HEK293 (cell line): ENCODE measurements around the gene KLC4.
A peak's percentile ranks its signal among the peaks of the same experiment; 100 is the strongest.

Experiments
- CTCF ChIA-PET: fragments of 350-600 bp; formaldehyde crosslinking; extraction: SDS; loops from one replicate; lab custom pipeline; 2021; ENCODE audit warnings: antibody characterized with exemption; lab: Yijun Ruan, JAX
- POLR2A ChIA-PET: fragments of 300-600 bp; formaldehyde crosslinking; extraction: SDS; loops from one replicate; lab custom pipeline; 2020; ENCODE audit warnings: antibody characterized with exemption, inconsistent platforms; lab: Yijun Ruan, JAX
- H3K27ac ChIP-seq: fragments of 200-500 bp; sonication (Bioruptor generic); 2 replicates; pipeline ENCODE4 v1.5.1; 2014; ENCODE audit warnings: low read depth, low read length, control low read depth, inconsistent platforms; ENCODE audit errors: extremely low read depth
- H3K36me3 ChIP-seq, 2 experiments: fragments of 200-500 bp in 1 of 2; sonication (Bioruptor generic) in 1 of 2; 1 replicate in 1 of 2; 2 replicates in 1 of 2; pipeline ENCODE4 v1.5.1; 2014 to 2017; ENCODE audit warnings: inconsistent platforms in 2 of 2, low read length in 2 of 2; ENCODE audit not compliant: control insufficient read depth in 2 of 2, insufficient read depth in 1 of 2
- H3K4me1 ChIP-seq: fragments of 200-500 bp; sonication (Bioruptor generic); 2 replicates; pipeline ENCODE4 v1.5.1; 2014; ENCODE audit warnings: mild to moderate bottlenecking, low read length, inconsistent platforms; ENCODE audit not compliant: control insufficient read depth, insufficient read depth
- H3K4me3 ChIP-seq: 2 replicates; pipeline ENCODE4 v1.5.1; 2011; ENCODE audit warnings: low read depth, mild to moderate bottlenecking, control low read depth, low read length, moderate library complexity
- H3K9me3 ChIP-seq: fragments of 200-500 bp; sonication (Bioruptor generic); 2 replicates; pipeline ENCODE4 v1.5.1; 2014; ENCODE audit warnings: low read depth, low read length, inconsistent platforms; ENCODE audit not compliant: control insufficient read depth, insufficient read depth
- FEZF1 ChIP-seq: fragments of 450-650 bp; formaldehyde crosslinking; IDR thresholded peaks from 2 replicates; pipeline ENCODE4 v1.5.1; 2016; ENCODE audit warnings: missing biosample characterization, missing genetic modification characterization
- GFI1B ChIP-seq: fragments of 450-650 bp; formaldehyde crosslinking; IDR thresholded peaks from 2 replicates; pipeline ENCODE4 v1.5.1; 2016; ENCODE audit warnings: missing biosample characterization, missing genetic modification characterization
- GLI2 ChIP-seq: fragments of 450-650 bp; formaldehyde crosslinking; IDR thresholded peaks from 2 replicates; pipeline ENCODE4; 2017; ENCODE audit warnings: missing biosample characterization, missing genetic modification characterization, low read depth, borderline replicate concordance
- HOXC10 ChIP-seq: sonication (generic); formaldehyde crosslinking; IDR thresholded peaks from 2 replicates; pipeline ENCODE4 v1.8.1; 2023; ENCODE audit warnings: mild to moderate bottlenecking, missing genetic modification reagents
- KLF16 ChIP-seq: fragments of 450-650 bp; formaldehyde crosslinking; IDR thresholded peaks from 2 replicates; pipeline ENCODE4 v1.5.1; 2017; ENCODE audit warnings: missing biosample characterization, missing genetic modification characterization
- MEIS1 ChIP-seq: sonication (generic); formaldehyde crosslinking; IDR thresholded peaks from 2 replicates; pipeline ENCODE4 v1.8.1; 2022; ENCODE audit warnings: missing genetic modification reagents, mild to moderate bottlenecking, borderline replicate concordance
- RBAK ChIP-seq: fragments of 450-650 bp; formaldehyde crosslinking; IDR thresholded peaks from 2 replicates; pipeline ENCODE4 v1.5.1; 2016; ENCODE audit warnings: missing biosample characterization, missing genetic modification characterization
- SCRT2 ChIP-seq: fragments of 450-650 bp; formaldehyde crosslinking; IDR thresholded peaks from 2 replicates; pipeline ENCODE4 v1.5.1; 2016; ENCODE audit warnings: missing biosample characterization, missing genetic modification characterization
- SP2 ChIP-seq: fragments of 450-650 bp; formaldehyde crosslinking; IDR thresholded peaks from 2 replicates; pipeline ENCODE4 v1.5.1; 2016; ENCODE audit warnings: missing biosample characterization, missing genetic modification characterization
- SP3 ChIP-seq: fragments of 450-650 bp; formaldehyde crosslinking; IDR thresholded peaks from 2 replicates; pipeline ENCODE4 v1.5.1; 2016; ENCODE audit warnings: missing biosample characterization, missing genetic modification characterization
- ZNF146 ChIP-seq: fragments of 450-650 bp; formaldehyde crosslinking; IDR thresholded peaks from 2 replicates; pipeline ENCODE4 v1.5.1; 2016; ENCODE audit warnings: missing biosample characterization, missing genetic modification characterization
- ZNF169 ChIP-seq: fragments of 450-650 bp; formaldehyde crosslinking; IDR thresholded peaks from 2 replicates; pipeline ENCODE4 v1.5.1; 2016; ENCODE audit warnings: missing biosample characterization, missing genetic modification characterization
- ZNF202 ChIP-seq: fragments of 450-650 bp; formaldehyde crosslinking; IDR thresholded peaks from 2 replicates; pipeline ENCODE4 v1.5.1; 2016; ENCODE audit warnings: missing biosample characterization, missing genetic modification characterization, borderline replicate concordance
- ZNF341 ChIP-seq: fragments of 450-650 bp; formaldehyde crosslinking; IDR thresholded peaks from 2 replicates; pipeline ENCODE4; 2016; ENCODE audit warnings: low read depth, missing biosample characterization, missing genetic modification characterization
- ZNF426 ChIP-seq: fragments of 450-650 bp; formaldehyde crosslinking; IDR thresholded peaks from 2 replicates; pipeline ENCODE4 v1.5.1; 2017; ENCODE audit warnings: missing biosample characterization, missing genetic modification characterization, mild to moderate bottlenecking, inconsistent platforms, moderate library complexity
- ZNF544 ChIP-seq: fragments of 450-650 bp; formaldehyde crosslinking; IDR thresholded peaks from 2 replicates; pipeline ENCODE4 v1.5.0; 2017; ENCODE audit warnings: missing biosample characterization, missing genetic modification characterization
- ZNF791 ChIP-seq: fragments of 450-650 bp; formaldehyde crosslinking; IDR thresholded peaks from 2 replicates; pipeline ENCODE4 v1.5.1; 2016; ENCODE audit warnings: missing biosample characterization, missing genetic modification characterization
- TF ChIP-seq, protein P1 (sequence below): fragments of 450-650 bp; formaldehyde crosslinking; IDR thresholded peaks from 2 replicates; pipeline ENCODE4 v1.5.1; 2016; ENCODE audit warnings: missing biosample characterization, missing genetic modification characterization
- TF ChIP-seq, protein P2 (sequence below): fragments of 450-650 bp; formaldehyde crosslinking; optimal IDR thresholded peaks from 2 replicates; pipeline ENCODE3; 2016; ENCODE audit warnings: missing biosample characterization, mild to moderate bottlenecking, missing genetic modification characterization
- TF ChIP-seq, protein P3 (sequence below): sonication (generic); formaldehyde crosslinking; IDR thresholded peaks from 2 replicates; pipeline ENCODE4 v1.8.1; 2022; ENCODE audit warnings: mild to moderate bottlenecking, moderate library complexity, missing genetic modification reagents
- TF ChIP-seq, protein P4 (sequence below): fragments of 450-650 bp; formaldehyde crosslinking; IDR thresholded peaks from 2 replicates; pipeline ENCODE4 v1.5.1; 2016; ENCODE audit warnings: missing biosample characterization, missing genetic modification characterization
- TF ChIP-seq, protein P5 (sequence below): fragments of 450-650 bp; formaldehyde crosslinking; IDR thresholded peaks from 2 replicates; pipeline ENCODE4 v1.5.1; 2016; ENCODE audit warnings: missing biosample characterization, missing genetic modification characterization, low read depth
- TF ChIP-seq, protein P6 (sequence below): fragments of 450-650 bp; formaldehyde crosslinking; IDR thresholded peaks from 2 replicates; pipeline ENCODE4 v1.5.1; 2017; ENCODE audit warnings: missing biosample characterization, missing genetic modification characterization
- TF ChIP-seq, protein P7 (sequence below): fragments of 450-650 bp; formaldehyde crosslinking; IDR thresholded peaks from 2 replicates; pipeline ENCODE4 v1.5.1; 2016; ENCODE audit warnings: missing biosample characterization, missing genetic modification characterization
- TF ChIP-seq, protein P8 (sequence below): fragments of 450-650 bp; formaldehyde crosslinking; IDR thresholded peaks from 2 replicates; pipeline ENCODE4 v1.5.1; 2016; ENCODE audit warnings: missing biosample characterization, missing genetic modification characterization

The KLC4 gene

DNA sequence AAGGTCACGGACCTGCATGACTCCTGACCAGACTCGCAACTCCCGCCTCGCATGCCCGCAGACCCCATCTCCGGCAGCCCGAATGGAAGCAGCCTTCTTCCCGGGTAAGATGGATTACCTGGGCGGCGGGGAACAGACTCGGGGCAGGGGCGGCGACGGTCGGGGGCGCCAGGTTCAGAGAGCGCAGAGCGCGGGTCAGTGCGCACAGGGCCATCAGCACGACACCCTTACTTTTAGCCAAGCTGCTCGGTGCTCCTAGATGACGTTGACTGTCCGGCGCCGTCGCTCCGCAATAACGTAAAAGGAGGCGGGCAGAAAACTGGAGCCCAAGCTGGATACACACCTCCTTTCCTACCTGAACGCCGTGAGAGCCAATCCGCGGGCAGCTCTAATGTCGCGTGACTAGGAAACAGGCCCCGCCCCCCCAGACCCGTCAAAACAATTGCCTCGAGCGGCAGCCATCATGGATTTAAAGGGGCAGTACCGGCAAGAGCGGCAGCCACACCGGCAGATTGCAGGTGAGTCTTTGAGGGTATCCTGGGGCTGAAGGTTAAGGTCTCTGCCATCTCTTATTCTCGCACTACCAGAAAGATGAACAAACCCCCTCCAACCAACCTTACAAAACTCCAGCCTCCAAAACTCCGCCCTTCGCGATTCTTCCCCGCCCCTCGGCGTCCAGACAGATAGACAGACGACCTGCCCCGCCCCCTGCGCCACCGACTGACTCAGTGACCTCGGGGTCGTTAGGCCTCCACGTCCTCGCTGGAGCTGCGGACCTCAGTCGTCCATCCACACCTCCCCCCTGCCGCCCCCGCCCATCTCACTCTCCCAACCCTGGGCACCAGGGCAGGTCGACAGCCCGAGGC, at the start of gene KLC4, which contains the start of gene MRPL2:
Gene KLC4 (plus strand): TSS at position 464 of the 866 bp plus-strand sequence. CDS start 1,705 bp downstream, outside the sequence.
Gene MRPL2 (minus strand): TSS at position 267 of the 866 bp plus-strand sequence. CDS start 53 bp downstream, at position 214.
- no peaks in the 10 kb centered on the region for H3K9me3 ChIP-seq
- peaks cover 28 to 57% of the 10 kb centered on the region in 2 experiments; a peak in 2 of 3 replicates for H3K36me3 ChIP-seq
- peak within 1 kb of the TSS; percentile 96 for H3K4me3 ChIP-seq
- peaks cover 9% of the 10 kb centered on the region for H3K4me1 ChIP-seq
- peak within 1 kb of the TSS; percentile 76 for H3K27ac ChIP-seq
- ChIA-PET CTCF (interaction anchor here (0.6 to 4.6 kb wide), 7 partner anchors 11 to 158 kb away, joined by 3 to 26 read pairs (median 6); partner anchors contain the start of genes PEX6 and PTK7), POLR2A (interaction anchor here (0.5 to 2.4 kb wide), 34 partner anchors 8 to 1187 kb away, joined by 3 to 32 read pairs (median 5); partner anchors contain the start of genes CNPY3, CUL9, GNMT and HSP90AB1)
- TF ChIP-seq, protein P1, sequence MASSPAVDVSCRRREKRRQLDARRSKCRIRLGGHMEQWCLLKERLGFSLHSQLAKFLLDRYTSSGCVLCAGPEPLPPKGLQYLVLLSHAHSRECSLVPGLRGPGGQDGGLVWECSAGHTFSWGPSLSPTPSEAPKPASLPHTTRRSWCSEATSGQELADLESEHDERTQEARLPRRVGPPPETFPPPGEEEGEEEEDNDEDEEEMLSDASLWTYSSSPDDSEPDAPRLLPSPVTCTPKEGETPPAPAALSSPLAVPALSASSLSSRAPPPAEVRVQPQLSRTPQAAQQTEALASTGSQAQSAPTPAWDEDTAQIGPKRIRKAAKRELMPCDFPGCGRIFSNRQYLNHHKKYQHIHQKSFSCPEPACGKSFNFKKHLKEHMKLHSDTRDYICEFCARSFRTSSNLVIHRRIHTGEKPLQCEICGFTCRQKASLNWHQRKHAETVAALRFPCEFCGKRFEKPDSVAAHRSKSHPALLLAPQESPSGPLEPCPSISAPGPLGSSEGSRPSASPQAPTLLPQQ (tag by site-specific recombination), result peak; percentile 85
- TF ChIP-seq, protein P2, sequence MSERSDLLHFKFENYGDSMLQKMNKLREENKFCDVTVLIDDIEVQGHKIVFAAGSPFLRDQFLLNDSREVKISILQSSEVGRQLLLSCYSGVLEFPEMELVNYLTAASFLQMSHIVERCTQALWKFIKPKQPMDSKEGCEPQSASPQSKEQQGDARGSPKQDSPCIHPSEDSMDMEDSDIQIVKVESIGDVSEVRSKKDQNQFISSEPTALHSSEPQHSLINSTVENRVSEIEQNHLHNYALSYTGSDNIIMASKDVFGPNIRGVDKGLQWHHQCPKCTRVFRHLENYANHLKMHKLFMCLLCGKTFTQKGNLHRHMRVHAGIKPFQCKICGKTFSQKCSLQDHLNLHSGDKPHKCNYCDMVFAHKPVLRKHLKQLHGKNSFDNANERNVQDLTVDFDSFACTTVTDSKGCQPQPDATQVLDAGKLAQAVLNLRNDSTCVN (tag by site-specific recombination), result peak; percentile 38
- TF ChIP-seq ZNF426 (no peak), GFI1B (0 out of 2 replicates have a peak, but pooled peaks have one; percentile 10), ZNF146 (tag by site-specific recombination) (no peak), FEZF1 (no peak), KLF16 (peak; percentile 28; the same call in 1 of the 2 replicates), ZNF202 (no peak), RBAK (tag by site-specific recombination) (no peak), HOXC10 (CRISPR knock-in tag) (0 out of 2 replicates have a peak, but pooled peaks have one; percentile 38), ZNF169 (tag by site-specific recombination) (no peak), SCRT2 (tag by site-specific recombination) (no peak), ZNF544 (tag by site-specific recombination) (no peak), GLI2 (tag by site-specific recombination) (no peak), SP2 (tag by site-specific recombination) (peak; percentile 92), MEIS1 (CRISPR knock-in tag) (no peak), ZNF791 (no peak), SP3 (tag by site-specific recombination) (peak; percentile 91), ZNF341 (tag by site-specific recombination) (no peak)
- TF ChIP-seq, protein P3, sequence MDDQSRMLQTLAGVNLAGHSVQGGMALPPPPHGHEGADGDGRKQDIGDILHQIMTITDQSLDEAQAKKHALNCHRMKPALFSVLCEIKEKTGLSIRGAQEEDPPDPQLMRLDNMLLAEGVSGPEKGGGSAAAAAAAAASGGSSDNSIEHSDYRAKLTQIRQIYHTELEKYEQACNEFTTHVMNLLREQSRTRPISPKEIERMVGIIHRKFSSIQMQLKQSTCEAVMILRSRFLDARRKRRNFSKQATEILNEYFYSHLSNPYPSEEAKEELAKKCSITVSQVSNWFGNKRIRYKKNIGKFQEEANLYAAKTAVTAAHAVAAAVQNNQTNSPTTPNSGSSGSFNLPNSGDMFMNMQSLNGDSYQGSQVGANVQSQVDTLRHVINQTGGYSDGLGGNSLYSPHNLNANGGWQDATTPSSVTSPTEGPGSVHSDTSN (CRISPR knock-in tag), result peak; percentile 92
- TF ChIP-seq, protein P4, sequence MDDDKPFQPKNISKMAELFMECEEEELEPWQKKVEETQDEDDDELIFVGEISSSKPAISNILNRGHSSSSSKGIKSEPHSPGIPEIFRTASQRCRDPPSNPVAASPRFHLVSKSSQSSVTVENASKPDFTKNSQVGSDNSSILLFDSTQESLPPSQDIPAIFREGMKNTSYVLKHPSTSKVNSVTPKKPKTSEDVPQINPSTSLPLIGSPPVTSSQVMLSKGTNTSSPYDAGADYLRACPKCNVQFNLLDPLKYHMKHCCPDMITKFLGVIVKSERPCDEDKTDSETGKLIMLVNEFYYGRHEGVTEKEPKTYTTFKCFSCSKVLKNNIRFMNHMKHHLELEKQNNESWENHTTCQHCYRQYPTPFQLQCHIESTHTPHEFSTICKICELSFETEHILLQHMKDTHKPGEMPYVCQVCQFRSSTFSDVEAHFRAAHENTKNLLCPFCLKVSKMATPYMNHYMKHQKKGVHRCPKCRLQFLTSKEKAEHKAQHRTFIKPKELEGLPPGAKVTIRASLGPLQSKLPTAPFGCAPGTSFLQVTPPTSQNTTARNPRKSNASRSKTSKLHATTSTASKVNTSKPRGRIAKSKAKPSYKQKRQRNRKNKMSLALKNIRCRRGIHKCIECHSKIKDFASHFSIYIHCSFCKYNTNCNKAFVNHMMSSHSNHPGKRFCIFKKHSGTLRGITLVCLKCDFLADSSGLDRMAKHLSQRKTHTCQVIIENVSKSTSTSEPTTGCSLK, result no peak
- TF ChIP-seq, protein P5, sequence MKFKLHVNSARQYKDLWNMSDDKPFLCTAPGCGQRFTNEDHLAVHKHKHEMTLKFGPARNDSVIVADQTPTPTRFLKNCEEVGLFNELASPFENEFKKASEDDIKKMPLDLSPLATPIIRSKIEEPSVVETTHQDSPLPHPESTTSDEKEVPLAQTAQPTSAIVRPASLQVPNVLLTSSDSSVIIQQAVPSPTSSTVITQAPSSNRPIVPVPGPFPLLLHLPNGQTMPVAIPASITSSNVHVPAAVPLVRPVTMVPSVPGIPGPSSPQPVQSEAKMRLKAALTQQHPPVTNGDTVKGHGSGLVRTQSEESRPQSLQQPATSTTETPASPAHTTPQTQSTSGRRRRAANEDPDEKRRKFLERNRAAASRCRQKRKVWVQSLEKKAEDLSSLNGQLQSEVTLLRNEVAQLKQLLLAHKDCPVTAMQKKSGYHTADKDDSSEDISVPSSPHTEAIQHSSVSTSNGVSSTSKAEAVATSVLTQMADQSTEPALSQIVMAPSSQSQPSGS, result no peak
- TF ChIP-seq, protein P6, sequence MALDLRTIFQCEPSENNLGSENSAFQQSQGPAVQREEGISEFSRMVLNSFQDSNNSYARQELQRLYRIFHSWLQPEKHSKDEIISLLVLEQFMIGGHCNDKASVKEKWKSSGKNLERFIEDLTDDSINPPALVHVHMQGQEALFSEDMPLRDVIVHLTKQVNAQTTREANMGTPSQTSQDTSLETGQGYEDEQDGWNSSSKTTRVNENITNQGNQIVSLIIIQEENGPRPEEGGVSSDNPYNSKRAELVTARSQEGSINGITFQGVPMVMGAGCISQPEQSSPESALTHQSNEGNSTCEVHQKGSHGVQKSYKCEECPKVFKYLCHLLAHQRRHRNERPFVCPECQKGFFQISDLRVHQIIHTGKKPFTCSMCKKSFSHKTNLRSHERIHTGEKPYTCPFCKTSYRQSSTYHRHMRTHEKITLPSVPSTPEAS (tag by site-specific recombination), result no peak
- TF ChIP-seq, protein P7, sequence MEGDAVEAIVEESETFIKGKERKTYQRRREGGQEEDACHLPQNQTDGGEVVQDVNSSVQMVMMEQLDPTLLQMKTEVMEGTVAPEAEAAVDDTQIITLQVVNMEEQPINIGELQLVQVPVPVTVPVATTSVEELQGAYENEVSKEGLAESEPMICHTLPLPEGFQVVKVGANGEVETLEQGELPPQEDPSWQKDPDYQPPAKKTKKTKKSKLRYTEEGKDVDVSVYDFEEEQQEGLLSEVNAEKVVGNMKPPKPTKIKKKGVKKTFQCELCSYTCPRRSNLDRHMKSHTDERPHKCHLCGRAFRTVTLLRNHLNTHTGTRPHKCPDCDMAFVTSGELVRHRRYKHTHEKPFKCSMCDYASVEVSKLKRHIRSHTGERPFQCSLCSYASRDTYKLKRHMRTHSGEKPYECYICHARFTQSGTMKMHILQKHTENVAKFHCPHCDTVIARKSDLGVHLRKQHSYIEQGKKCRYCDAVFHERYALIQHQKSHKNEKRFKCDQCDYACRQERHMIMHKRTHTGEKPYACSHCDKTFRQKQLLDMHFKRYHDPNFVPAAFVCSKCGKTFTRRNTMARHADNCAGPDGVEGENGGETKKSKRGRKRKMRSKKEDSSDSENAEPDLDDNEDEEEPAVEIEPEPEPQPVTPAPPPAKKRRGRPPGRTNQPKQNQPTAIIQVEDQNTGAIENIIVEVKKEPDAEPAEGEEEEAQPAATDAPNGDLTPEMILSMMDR, result no peak
- TF ChIP-seq, protein P8, sequence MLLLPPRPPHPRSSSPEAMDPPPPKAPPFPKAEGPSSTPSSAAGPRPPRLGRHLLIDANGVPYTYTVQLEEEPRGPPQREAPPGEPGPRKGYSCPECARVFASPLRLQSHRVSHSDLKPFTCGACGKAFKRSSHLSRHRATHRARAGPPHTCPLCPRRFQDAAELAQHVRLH (tag by site-specific recombination), result no peak
